ENCODE results near the gene PRR23A. TPM values are rescaled to one million over a fixed set of nuclear protein-coding genes. Genes with fewer than 3 reads are reported as not detected.

PRR23A gene
- total RNA-seq, 3 donors from 2014 or later (not counting 1 experiment from before 2014, with no cell fraction given), result not detected

GRCh38 chr3:138975351-138975750, 30.7 kb downstream of the PRR23A start:
- no peak for TF ChIP-seq CTCF (IDR thresholded peaks at IDR 0.05)
- H3K9me3 ChIP-seq (ENCODE audit: control insufficient read depth, insufficient read depth, low read length), result no peaks in the 10 kb centered on the region
- H3K9me3 Mint-ChIP-seq, result no peaks in the 10 kb centered on the region
- intact Hi-C loops (cut with micrococcal nuclease), result no loop called here
- no peaks in the 10 kb centered on the region for H3K36me3 ChIP-seq (ENCODE audit: control insufficient read depth, insufficient read depth, low read length)
- no peak for ATAC-seq
- no peak overlapping the region for H3K4me3 ChIP-seq (ENCODE audit: low read length)
- H3K36me3 Mint-ChIP-seq, result no peaks in the 10 kb centered on the region
- peaks cover 10 to 13% of the 10 kb centered on the region in 2 donors for H3K27me3 Mint-ChIP-seq (ENCODE audit: low read depth in 2 of 2)
- no peaks in the 10 kb centered on the region for H3K27me3 ChIP-seq (ENCODE audit: control insufficient read depth, insufficient read depth, low read length)
- H3K4me1 ChIP-seq (ENCODE audit: control insufficient read depth, insufficient read depth, low read length), result no peaks in the 10 kb centered on the region
- no peaks in the 10 kb centered on the region for H3K4me1 Mint-ChIP-seq
- no peak overlapping the region for H3K4me3 Mint-ChIP-seq
- no peak for DNase-seq
- H3K27ac Mint-ChIP-seq, result no peak overlapping the region
- no peak overlapping the region for H3K27ac ChIP-seq (ENCODE audit: low read length)
- 92% methylated on average over 7 of the region's 8 CpGs for WGBS (ENCODE audit: insufficient coverage)

GRCh38 chr3:138974462-138974861, 31.6 kb downstream of the PRR23A start:
- H3K27me3 Mint-ChIP-seq (ENCODE audit: low read depth in 2 of 2), result peaks cover 12 to 17% of the 10 kb centered on the region in 2 donors
- H3K36me3 Mint-ChIP-seq, result no peaks in the 10 kb centered on the region
- ATAC-seq, result no peak
- no peak overlapping the region for H3K4me3 Mint-ChIP-seq
- DNase-seq, result no peak
- 68% methylated on average over 5 of the region's 5 CpGs for whole genome bisulfite sequencing (ENCODE audit: insufficient coverage)
- no peaks in the 10 kb centered on the region for H3K9me3 Mint-ChIP-seq
- no peaks in the 10 kb centered on the region for H3K9me3 ChIP-seq (ENCODE audit: control insufficient read depth, insufficient read depth, low read length)
- TF ChIP-seq CTCF (IDR thresholded peaks at IDR 0.05), result no peak
- no peaks in the 10 kb centered on the region for H3K36me3 ChIP-seq (ENCODE audit: control insufficient read depth, insufficient read depth, low read length)
- no peak overlapping the region for H3K4me3 ChIP-seq (ENCODE audit: low read length)
- H3K27ac Mint-ChIP-seq, result no peak overlapping the region
- intact Hi-C loops (cut with micrococcal nuclease), result no loop called here
- no peaks in the 10 kb centered on the region for H3K4me1 Mint-ChIP-seq
- no peak overlapping the region for H3K27ac ChIP-seq (ENCODE audit: low read length)
- H3K27me3 ChIP-seq (ENCODE audit: control insufficient read depth, insufficient read depth, low read length), result no peaks in the 10 kb centered on the region
- no peaks in the 10 kb centered on the region for H3K4me1 ChIP-seq (ENCODE audit: control insufficient read depth, insufficient read depth, low read length)

GRCh38 chr3:138972941-138973340, 33.1 kb downstream of the PRR23A start:
- 86% methylated on average over 5 of the region's 5 CpGs for WGBS (ENCODE audit: insufficient coverage)
- Mint-ChIP-seq H3K27me3 (ENCODE audit: low read depth in 2 of 2) (peaks cover 17% of the 10 kb centered on the region in 2 donors), H3K4me3 (no peak overlapping the region), H3K4me1 (no peaks in the 10 kb centered on the region), H3K27ac (no peak overlapping the region), H3K9me3 (no peaks in the 10 kb centered on the region), H3K36me3 (no peaks in the 10 kb centered on the region)
- TF ChIP-seq CTCF (IDR thresholded peaks at IDR 0.05), result no peak
- Histone ChIP-seq H3K4me3 (ENCODE audit: low read length) (no peak overlapping the region), H3K9me3 (ENCODE audit: control insufficient read depth, insufficient read depth, low read length) (no peaks in the 10 kb centered on the region), H3K27me3 (ENCODE audit: control insufficient read depth, insufficient read depth, low read length) (no peaks in the 10 kb centered on the region), H3K4me1 (ENCODE audit: control insufficient read depth, insufficient read depth, low read length) (no peaks in the 10 kb centered on the region), H3K36me3 (ENCODE audit: control insufficient read depth, insufficient read depth, low read length) (no peaks in the 10 kb centered on the region), H3K27ac (ENCODE audit: low read length) (no peak overlapping the region)
- intact Hi-C loops (cut with micrococcal nuclease), result no loop called here
- no peak for DNase-seq
- ATAC-seq, result no peak

GRCh38 chr3:138971766-138972320, 34.2 kb downstream of the PRR23A start:
- H3K4me1 ChIP-seq (ENCODE audit: control insufficient read depth, insufficient read depth, low read length), result no peaks in the 10 kb centered on the region
- ATAC-seq (no peak), DNase-seq (no peak)
- intact Hi-C loops (cut with micrococcal nuclease), result no loop called here
- H3K27me3 ChIP-seq (ENCODE audit: control insufficient read depth, insufficient read depth, low read length), result no peaks in the 10 kb centered on the region
- H3K27ac ChIP-seq (ENCODE audit: low read length), result no peak overlapping the region
- H3K36me3 ChIP-seq (ENCODE audit: control insufficient read depth, insufficient read depth, low read length), result no peaks in the 10 kb centered on the region
- 89% methylated on average over 6 of the region's 6 CpGs for WGBS (ENCODE audit: insufficient coverage)
- Mint-ChIP-seq H3K4me3 (no peak overlapping the region), H3K9me3 (no peaks in the 10 kb centered on the region), H3K4me1 (no peaks in the 10 kb centered on the region), H3K36me3 (no peaks in the 10 kb centered on the region), H3K27me3 (ENCODE audit: low read depth in 2 of 2) (peaks cover 18 to 19% of the 10 kb centered on the region in 2 donors), H3K27ac (no peak overlapping the region)
- H3K9me3 ChIP-seq (ENCODE audit: control insufficient read depth, insufficient read depth, low read length), result no peaks in the 10 kb centered on the region
- H3K4me3 ChIP-seq (ENCODE audit: low read length), result no peak overlapping the region
- TF ChIP-seq CTCF (IDR thresholded peaks at IDR 0.05), result no peak
